B cell (primary cell): Measurements from ENCODE around the gene SASH1. TPM values are rescaled to one million over a fixed set of nuclear protein-coding genes. Genes with fewer than 3 reads are reported as not detected.

ENCODE experiments used
- ATAC-seq: fragments of 200-7000 bp; cut with Tn5 transposase; one replicate; pipeline ENCODE4 v1.10.0; 2021; ENCODE audit warnings: low read depth, mild to moderate bottlenecking, moderate number of reproducible peaks, moderate library complexity
- CTCF ChIA-PET: fragments of 350-600 bp; sonication (Branson Sonifier 250); formaldehyde crosslinking; loops from one replicate; lab custom pipeline; 2021; ENCODE audit warnings: antibody characterized with exemption, inconsistent platforms; lab: Charles Lee
- POLR2A ChIA-PET: fragments of 350-600 bp; sonication (Branson Sonifier 250); formaldehyde crosslinking; loops from one replicate; lab custom pipeline; 2021; ENCODE audit warnings: antibody characterized with exemption; lab: Charles Lee
- DNase-seq: peaks from one replicate; pipeline ENCODE4 v3.0.0; 2013
- H2AFZ ChIP-seq: 2 replicates; pipeline ENCODE4 v1.6.1; 2012; ENCODE audit warnings: mild to moderate bottlenecking, low read depth, low read length; ENCODE audit not compliant: insufficient read depth, poor library complexity, severe bottlenecking
- H3K27ac ChIP-seq, 2 donors: 1 replicate in 1 of 2; 2 replicates in 1 of 2; pipeline ENCODE4 v1.5.1; 2012 to 2013; ENCODE audit warnings: low read length in 2 of 2, mild to moderate bottlenecking in 2 of 2, moderate library complexity in 1 of 2
- H3K27me3 ChIP-seq, 4 experiments: fragments of 200-600 bp in 1 of 4; sonication (generic) in 1 of 4; replicated peaks in 1 of 4; 1 replicate in 2 of 4; 2 replicates in 2 of 4; pipeline versions ENCODE4 v1.6.1 to v1.7.0; 2013 to 2016; ENCODE audit warnings: low read length in 3 of 4, mild to moderate bottlenecking in 2 of 4, mixed read lengths in 1 of 4, moderate library complexity in 1 of 4; ENCODE audit not compliant: insufficient read depth in 4 of 4, control insufficient read depth in 3 of 4; ENCODE audit errors: control extremely low read depth in 1 of 4
- H3K36me3 ChIP-seq, 2 experiments: replicated peaks in 1 of 2; 1 replicate in 1 of 2; 2 replicates in 1 of 2; pipeline versions ENCODE4 v1.6.1 to v1.7.1; 2013; ENCODE audit warnings: low read length in 1 of 2; ENCODE audit not compliant: insufficient read depth in 2 of 2, control insufficient read depth in 1 of 2; ENCODE audit errors: control extremely low read depth in 1 of 2, extremely low read depth in 1 of 2
- H3K4me1 ChIP-seq, 2 donors: fragments of 200-600 bp in 1 of 2; sonication (generic) in 1 of 2; 1 replicate in 1 of 2; 2 replicates in 1 of 2; pipeline versions ENCODE4 v1.5.1 to v1.6.1; 2013 to 2017; ENCODE audit warnings: low read length in 2 of 2; ENCODE audit not compliant: control insufficient read depth in 2 of 2, insufficient read depth in 2 of 2
- H3K4me2 ChIP-seq: replicated peaks from 2 replicates; pipeline ENCODE3; 2012; ENCODE audit warnings: mild to moderate bottlenecking, low read depth, low read length; ENCODE audit not compliant: poor library complexity, severe bottlenecking
- H3K4me3 ChIP-seq, 5 experiments: fragments of 200-600 bp in 1 of 5; sonication (generic) in 1 of 5; 1 replicate in 3 of 5; 2 replicates in 2 of 5; pipeline versions ENCODE4 v1.5.1 to v1.7.0; 2011 to 2016; ENCODE audit warnings: low read length in 4 of 5, mild to moderate bottlenecking in 4 of 5, low read depth in 2 of 5, control low read depth in 1 of 5, moderate library complexity in 1 of 5; ENCODE audit not compliant: insufficient read depth in 1 of 5; ENCODE audit errors: control extremely low read depth in 1 of 5, extremely low read depth in 1 of 5
- H3K79me2 ChIP-seq: fragments of 200-600 bp; sonication (generic); one replicate; pipeline ENCODE4 v1.6.0; 2016; ENCODE audit warnings: low read length; ENCODE audit not compliant: control insufficient read depth, insufficient read depth
- H3K9ac ChIP-seq: fragments of 200-600 bp; sonication (generic); 2 replicates; pipeline ENCODE4 v1.6.1; 2017; ENCODE audit warnings: mild to moderate bottlenecking, low read length, moderate library complexity
- H3K9me3 ChIP-seq, 3 donors: one replicate each; pipeline versions ENCODE4 v1.6.1 to v1.7.1; 2013; ENCODE audit warnings: low read length in 2 of 3; ENCODE audit not compliant: control insufficient read depth in 2 of 3, insufficient read depth in 1 of 3; ENCODE audit errors: control extremely low read depth in 1 of 3
- H4K20me1 ChIP-seq: 2 replicates; pipeline ENCODE4 v1.6.0; 2012; ENCODE audit warnings: mild to moderate bottlenecking, low read length; ENCODE audit not compliant: insufficient read depth, control insufficient read depth, poor library complexity, severe bottlenecking
- H3K27ac Mint-ChIP-seq: one replicate; pipeline ENCODE4 v1.8.0; 2021; ENCODE audit warnings: mixed read lengths
- H3K27me3 Mint-ChIP-seq: one replicate; pipeline ENCODE4 v1.8.0; 2021; ENCODE audit warnings: mixed read lengths
- H3K4me1 Mint-ChIP-seq: one replicate; pipeline ENCODE4 v1.8.0; 2021; ENCODE audit warnings: mixed read lengths
- H3K4me3 Mint-ChIP-seq: one replicate; pipeline ENCODE4 v1.8.0; 2021; ENCODE audit warnings: mixed read lengths
- H3K9me3 Mint-ChIP-seq: one replicate; pipeline ENCODE4 v1.8.0; 2022; ENCODE audit warnings: mixed read lengths; ENCODE audit not compliant: insufficient read depth
- CTCF ChIP-seq: fragments of 200-600 bp; IDR thresholded peaks from one replicate; pipeline ENCODE4 v1.8.0; 2022; ENCODE audit warnings: antibody characterized with exemption, mild to moderate bottlenecking
- EZH2 ChIP-seq: IDR thresholded peaks from 2 replicates; pipeline ENCODE4 v1.6.1; 2012; ENCODE audit warnings: borderline replicate concordance, low read depth, mild to moderate bottlenecking, moderate library complexity, low read length; ENCODE audit not compliant: insufficient read depth, poor library complexity, severe bottlenecking
- WGBS: methylation state at CpG from one replicate; pipeline ENCODE4 v1.1.5; 2013; ENCODE audit warnings: missing lambda C conversion rate; ENCODE audit not compliant: insufficient coverage; 5-methylcytosine and 5-hydroxymethylcytosine counted together
- intact Hi-C: fragments of 100-400 bp; cut with micrococcal nuclease; formaldehyde crosslinking; loops from one replicate; pipeline ENCODE4 v1.10.0; 2022
- polyA plus RNA-seq: library from polyadenylated mRNA; depleted of rRNA; stranded (reverse); fragments of >200 nt; gene quantifications from 2 replicates; pipeline ENCODE4 v1.2.3, GENCODE V29; 2012
- total RNA-seq, 2 donors: library from RNA; stranded (reverse); fragments of 120-200 nt in 1 of 2; gene quantifications; 1 replicate in 1 of 2; 2 replicates in 1 of 2; pipeline versions ENCODE4 v1.2.3 to v1.2.4, GENCODE V29; 2013 to 2022

Gene SASH1
- total and polyA plus RNA-seq, 2 donors (not counting 1 experiment from before 2014, with no cell fraction given): 0.01 to 0.07 TPM

DNA sequence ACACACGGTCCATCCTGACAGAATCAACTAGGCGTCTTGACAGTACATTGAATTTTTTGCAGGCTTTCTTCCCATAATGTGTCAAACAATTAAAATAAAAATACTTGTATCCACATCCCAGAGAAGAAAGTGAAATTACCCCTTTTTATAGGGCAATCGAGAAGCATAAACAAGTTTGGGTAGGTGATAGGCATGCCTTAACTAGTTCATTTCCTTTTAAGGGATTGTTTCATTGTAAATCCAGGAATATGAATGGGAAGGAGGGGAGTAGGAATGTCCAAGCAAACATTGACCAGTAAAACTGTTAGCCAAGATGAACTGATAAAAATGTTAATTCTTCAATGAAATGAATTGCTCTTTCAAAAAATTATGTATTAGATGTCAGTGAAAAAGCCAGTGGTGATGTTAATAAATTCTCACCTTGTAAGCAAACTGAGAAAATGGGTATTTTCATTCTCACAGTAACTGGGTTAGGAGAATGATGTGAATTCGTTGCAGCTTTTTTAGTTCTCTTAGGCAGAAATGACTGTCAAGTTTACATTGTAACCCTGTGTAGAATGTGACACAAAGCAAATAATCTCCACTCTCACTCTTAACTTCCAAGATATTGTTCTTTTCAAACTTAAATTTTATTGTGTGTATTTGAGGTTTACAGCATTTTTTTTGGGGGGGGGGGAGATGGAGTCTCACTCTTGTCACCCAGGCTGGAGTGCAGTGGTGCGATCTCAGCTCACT, 31.6 kb downstream of the SASH1 start:
- Histone ChIP-seq H3K9me3 (peaks cover 0 to 12% (median 2%) of the 10 kb centered on the region in 3 donors), H2AFZ (no peak overlapping the region), H3K4me2 (no peak overlapping the region), H3K27me3 (peaks cover 0 to 3% (median under 1%) of the 10 kb centered on the region in 4 experiments), H3K4me3 (no peak overlapping the region), H3K79me2 (no peaks in the 10 kb centered on the region), H3K4me1 (no peaks in the 10 kb centered on the region), H4K20me1 (no peaks in the 10 kb centered on the region), H3K36me3 (no peaks in the 10 kb centered on the region), H3K9ac (no peak overlapping the region), H3K27ac (no peak overlapping the region)
- Mint-ChIP-seq H3K9me3 (peaks cover 2% of the 10 kb centered on the region), H3K4me3 (no peak overlapping the region), H3K27me3 (peaks cover 12% of the 10 kb centered on the region), H3K4me1 (no peaks in the 10 kb centered on the region), H3K27ac (no peak overlapping the region)
- WGBS: 100% methylated on average over 1 of the region's 5 CpGs
- ChIA-PET CTCF (no interaction called here), POLR2A (no interaction called here)
- no peak for ATAC-seq
- DNase-seq: no peak
- no peak for TF ChIP-seq CTCF
- intact Hi-C loops: no loop called here

GRCh38 chr6:148375401-148375800, 32.8 kb downstream of the SASH1 start:
- H3K9me3 Mint-ChIP-seq: peaks cover 2% of the 10 kb centered on the region
- no peaks in the 10 kb centered on the region for H3K79me2 ChIP-seq
- H4K20me1 ChIP-seq: no peaks in the 10 kb centered on the region
- no peak overlapping the region for H3K4me2 ChIP-seq
- H3K27me3 Mint-ChIP-seq: peaks cover 14% of the 10 kb centered on the region
- H2AFZ ChIP-seq: no peak overlapping the region
- H3K4me1 ChIP-seq: no peaks in the 10 kb centered on the region
- peaks cover 0 to 3% (median under 1%) of the 10 kb centered on the region in 4 experiments for H3K27me3 ChIP-seq
- H3K27ac Mint-ChIP-seq: no peak overlapping the region
- no CpG with 5 or more reads among the region's 5 CpGs for WGBS
- intact Hi-C loops: no loop called here
- no peaks in the 10 kb centered on the region for H3K36me3 ChIP-seq
- no peak overlapping the region for H3K4me3 ChIP-seq
- CTCF ChIA-PET: no interaction called here
- no peaks in the 10 kb centered on the region for H3K4me1 Mint-ChIP-seq
- DNase-seq (no peak), ATAC-seq (no peak)
- POLR2A ChIA-PET: no interaction called here
- no peak overlapping the region for H3K9ac ChIP-seq
- H3K27ac ChIP-seq: no peak overlapping the region
- H3K9me3 ChIP-seq: peaks cover 0 to 12% (median 2%) of the 10 kb centered on the region in 3 donors
- TF ChIP-seq EZH2: no peak
- no peak for TF ChIP-seq CTCF
- H3K4me3 Mint-ChIP-seq: no peak overlapping the region
